ENCODE measurements around the gene FAF1.
"Not testable (repeated sequence)": the region's sequence is repeated elsewhere in the genome, so short reads cannot be mapped to it uniquely, and the experiment has no call there.

Gene FAF1

GRCh38 chr1:50952566-50952965 is 7.5 kb downstream of the FAF1 start:
- DNase-seq: not testable (repeated sequence)

GRCh38 chr1:50950396-50950795 is 9.7 kb downstream of the FAF1 start:
- DNase-seq: no peak

GRCh38 chr1:50949286-50949982 is 10.6 kb downstream of the FAF1 start:
- DNase-seq: no peak

GRCh38 chr1:50942334-50942733 is 17.7 kb downstream of the FAF1 start:
- no peak for DNase-seq

- DNase-seq: no peak
Measured at GRCh38 chr1:50940291-50940690, 19.8 kb downstream of the FAF1 start.

- DNase-seq: no peak
Measured at GRCh38 chr1:50936321-50936720, 23.7 kb downstream of the FAF1 start.

GRCh38 chr1:50935276-50935675 is 24.8 kb downstream of the FAF1 start:
- not testable (repeated sequence) for DNase-seq

GRCh38 chr1:50934838-50935237 is 25.2 kb downstream of the FAF1 start:
- DNase-seq: no peak

GRCh38 chr1:50933770-50934169 is 26.3 kb downstream of the FAF1 start:
- DNase-seq: not testable (repeated sequence)

- not testable (repeated sequence) for DNase-seq
Measured at GRCh38 chr1:50932043-50932442, 28.0 kb downstream of the FAF1 start.

GRCh38 chr1:50930965-50931737 is 28.9 kb downstream of the FAF1 start:
- DNase-seq: no peak

GRCh38 chr1:50930193-50930592 is 29.9 kb downstream of the FAF1 start:
- DNase-seq: no peak

- DNase-seq: peak in 1 of 2 donors; percentile 20
Measured at GRCh38 chr1:50929376-50929958, 30.6 kb downstream of the FAF1 start.

- DNase-seq: no peak
Measured at GRCh38 chr1:50923564-50923963, 36.5 kb downstream of the FAF1 start.

GRCh38 chr1:50921029-50921428 is 39.0 kb downstream of the FAF1 start:
- no peak for DNase-seq

- no peak for DNase-seq
Measured at GRCh38 chr1:50920409-50920808, 39.7 kb downstream of the FAF1 start.

GRCh38 chr1:50917138-50918137 is 42.6 kb downstream of the FAF1 start:
- no peak for DNase-seq

- no peak for DNase-seq
Measured at GRCh38 chr1:50915621-50916020, 44.4 kb downstream of the FAF1 start.

GRCh38 chr1:50913954-50914353 is 46.1 kb downstream of the FAF1 start:
- no peak for DNase-seq

- not testable (repeated sequence) for DNase-seq
Measured at GRCh38 chr1:50910356-50910755, 49.7 kb downstream of the FAF1 start.

GRCh38 chr1:50907610-50908009 is 52.5 kb downstream of the FAF1 start:
- DNase-seq: not testable (repeated sequence)

GRCh38 chr1:50906050-50906449 is 54.0 kb downstream of the FAF1 start:
- not testable (repeated sequence) for DNase-seq

GRCh38 chr1:50902419-50902818 is 57.6 kb downstream of the FAF1 start:
- DNase-seq: no peak

All from CD4-positive, alpha-beta T cell treated with Interleukin-1 beta for 1 hour (primary cell).